Colonic mucosa (tissue), 4 donors: Measurements from ENCODE around the gene PHF19. TPM values are rescaled to one million over a fixed set of nuclear protein-coding genes. Genes with fewer than 3 reads are reported as not detected.

Experiments
- DNase-seq: peaks from one replicate; pipeline ENCODE4 v3.0.0-alpha.2; 2020
- H3K27ac ChIP-seq: fragments of 200-600 bp; one replicate; pipeline ENCODE4 v1.8.0; 2021
- H3K27me3 ChIP-seq: fragments of 200-600 bp; one replicate; pipeline ENCODE4 v1.8.0; 2021
- H3K36me3 ChIP-seq: fragments of 200-600 bp; one replicate; pipeline ENCODE4 v1.8.0; 2021
- H3K4me1 ChIP-seq: fragments of 200-600 bp; one replicate; pipeline ENCODE4 v1.8.0; 2021; ENCODE audit warnings: mild to moderate bottlenecking
- H3K4me3 ChIP-seq: fragments of 200-600 bp; one replicate; pipeline ENCODE4 v1.8.0; 2021
- H3K9ac ChIP-seq, 2 donors: one replicate each; pipeline ENCODE4 v1.7.0; 2013; ENCODE audit warnings: control low read depth in 2 of 2, low read depth in 2 of 2, low read length in 2 of 2
- H3K9me3 ChIP-seq: fragments of 200-600 bp; one replicate; pipeline ENCODE4 v1.8.0; 2021
- CTCF ChIP-seq: fragments of 200-600 bp; IDR thresholded peaks from one replicate; pipeline ENCODE4 v1.8.0; 2022; ENCODE audit warnings: antibody characterized with exemption, mild to moderate bottlenecking
- intact Hi-C: fragments of 100-400 bp; cut with DNase I; formaldehyde crosslinking; loops from one replicate; pipeline ENCODE4 v1.14.1; 2022
- total RNA-seq, 2 donors: library from RNA; stranded (reverse); fragmentation: NEBNext Ultra II Directional in 1 of 2; extraction: Animal tissue kit (Norgen Biotek cat#: 25700) in 1 of 2; gene quantifications; one replicate each; pipeline ENCODE4 v1.2.1, GENCODE V29; 2021
- donor health status: healthy.
- donor health status: DM: no; HTN: no; CAD: no.
- donor health status: DM: no; HTN: no; CAD: no.

The PHF19 gene
- total RNA-seq, 2 donors from 2014 or later: 23.8 to 50.3 TPM

- no peak for DNase-seq
- intact Hi-C loops: no loop called here
- H3K9me3 ChIP-seq: no peaks in the 10 kb centered on the region
- no peak for TF ChIP-seq CTCF
- no peak overlapping the region for H3K27ac ChIP-seq
- H3K4me1 ChIP-seq: no peaks in the 10 kb centered on the region
- no peak overlapping the region for H3K9ac ChIP-seq
- H3K4me3 ChIP-seq: no peak overlapping the region
- no peaks in the 10 kb centered on the region for H3K36me3 ChIP-seq
- no peaks in the 10 kb centered on the region for H3K27me3 ChIP-seq
Measured at GRCh38 chr9:120902569-120903535, 25.9 kb upstream of the PHF19 start.

- no peaks in the 10 kb centered on the region for H3K27me3 ChIP-seq
- H3K36me3 ChIP-seq: no peaks in the 10 kb centered on the region
- no peak for DNase-seq
- no peak overlapping the region for H3K4me3 ChIP-seq
- H3K4me1 ChIP-seq: no peaks in the 10 kb centered on the region
- H3K27ac ChIP-seq: no peak overlapping the region
- intact Hi-C loops: no loop called here
- H3K9me3 ChIP-seq: no peaks in the 10 kb centered on the region
- no peak overlapping the region for H3K9ac ChIP-seq
- TF ChIP-seq CTCF: no peak
Measured at GRCh38 chr9:120901755-120902568, 25.0 kb upstream of the PHF19 start.

GRCh38 chr9:120900824-120901223, 23.8 kb upstream of the PHF19 start:
- TF ChIP-seq CTCF: no peak
- no peaks in the 10 kb centered on the region for H3K9me3 ChIP-seq
- no peak for DNase-seq
- H3K4me3 ChIP-seq: no peak overlapping the region
- intact Hi-C loops: no loop called here
- no peaks in the 10 kb centered on the region for H3K27me3 ChIP-seq
- no peaks in the 10 kb centered on the region for H3K36me3 ChIP-seq
- no peaks in the 10 kb centered on the region for H3K4me1 ChIP-seq
- no peak overlapping the region for H3K9ac ChIP-seq
- H3K27ac ChIP-seq: no peak overlapping the region

- no peak for DNase-seq
- H3K27ac ChIP-seq: no peak overlapping the region
- no peak overlapping the region for H3K9ac ChIP-seq
- intact Hi-C loops: no loop called here
- H3K4me1 ChIP-seq: no peaks in the 10 kb centered on the region
- H3K4me3 ChIP-seq: no peak overlapping the region
- TF ChIP-seq CTCF: no peak
- H3K27me3 ChIP-seq: no peaks in the 10 kb centered on the region
- H3K9me3 ChIP-seq: no peaks in the 10 kb centered on the region
- no peaks in the 10 kb centered on the region for H3K36me3 ChIP-seq
Measured at GRCh38 chr9:120899490-120900068, 22.6 kb upstream of the PHF19 start.

GRCh38 chr9:120898396-120898795, 21.4 kb upstream of the PHF19 start:
- TF ChIP-seq CTCF: no peak
- Histone ChIP-seq H3K4me3 (no peak overlapping the region), H3K27ac (no peak overlapping the region), H3K27me3 (no peaks in the 10 kb centered on the region), H3K36me3 (no peaks in the 10 kb centered on the region), H3K9me3 (no peaks in the 10 kb centered on the region), H3K4me1 (no peaks in the 10 kb centered on the region), H3K9ac (no peak overlapping the region)
- intact Hi-C loops: no loop called here
- no peak for DNase-seq
